ENCODE measurements around the gene ADCY9.
"Not testable (repeated sequence)": the region's sequence is repeated elsewhere in the genome, so short reads cannot be mapped to it uniquely, and the experiment has no call there.

The ADCY9 gene

DNA sequence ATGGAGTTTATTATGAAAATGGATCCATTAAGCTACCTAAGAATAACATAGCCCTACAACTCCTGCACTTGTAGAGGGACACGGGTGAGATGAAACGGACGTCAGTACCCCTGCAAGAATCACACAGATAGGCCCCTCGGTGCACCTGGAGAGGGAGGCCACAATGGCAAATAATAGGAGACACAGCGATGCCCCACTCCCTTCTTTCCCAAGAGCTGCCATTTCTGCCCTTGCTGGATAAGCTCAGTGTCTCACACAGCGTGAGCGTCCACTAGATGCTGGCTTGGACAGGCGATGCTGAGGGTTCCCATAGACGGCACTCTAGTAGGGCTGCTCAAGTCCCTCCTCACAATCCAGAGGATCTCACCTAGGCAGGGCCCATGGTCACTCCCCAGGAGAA lies 67.8 kb downstream of the ADCY9 start:
- DNase-seq (no peak), ATAC-seq (no peak)
- H3K9me3 Mint-ChIP-seq = no peaks in the 10 kb centered on the region
- peaks cover 10% of the 10 kb centered on the region for H3K27me3 Mint-ChIP-seq
- no peak overlapping the region for H3K27ac Mint-ChIP-seq
- no peak overlapping the region for H3K4me3 Mint-ChIP-seq
- peaks cover 15% of the 10 kb centered on the region for H3K4me1 Mint-ChIP-seq

GRCh38 chr16:4046221-4046620 lies 70.0 kb downstream of the ADCY9 start:
- H3K4me3 Mint-ChIP-seq = no peak overlapping the region
- no peak overlapping the region for H3K27ac Mint-ChIP-seq

GRCh38 chr16:4045561-4045960 lies 70.7 kb downstream of the ADCY9 start:
- not testable (repeated sequence) for H3K4me3 Mint-ChIP-seq, H3K4me1 Mint-ChIP-seq, H3K9me3 Mint-ChIP-seq, DNase-seq, H3K27ac Mint-ChIP-seq, ATAC-seq, H3K27me3 Mint-ChIP-seq

More at GRCh38 chr16:4046221-4046620, 70.0 kb downstream of the ADCY9 start:
- no peak for ATAC-seq
- Mint-ChIP-seq H3K27me3 (peaks cover 10% of the 10 kb centered on the region), H3K9me3 (no peaks in the 10 kb centered on the region), H3K4me1 (peaks cover 9% of the 10 kb centered on the region)
- no peak for DNase-seq

- ATAC-seq (no peak), DNase-seq (no peak)
- peaks cover 9% of the 10 kb centered on the region for H3K4me1 Mint-ChIP-seq
- H3K27ac Mint-ChIP-seq = no peak overlapping the region
- no peaks in the 10 kb centered on the region for H3K9me3 Mint-ChIP-seq
- H3K4me3 Mint-ChIP-seq = no peak overlapping the region
- H3K27me3 Mint-ChIP-seq = peaks cover 10% of the 10 kb centered on the region
Observed at GRCh38 chr16:4042581-4042980, 73.7 kb downstream of the ADCY9 start.

- DNase-seq (no peak), ATAC-seq (no peak)
- H3K27ac Mint-ChIP-seq = no peak overlapping the region
- no peaks in the 10 kb centered on the region for H3K27me3 Mint-ChIP-seq
- no peaks in the 10 kb centered on the region for H3K4me1 Mint-ChIP-seq
- no peak overlapping the region for H3K4me3 Mint-ChIP-seq
- H3K9me3 Mint-ChIP-seq = no peaks in the 10 kb centered on the region
Observed at GRCh38 chr16:4038448-4038847, 77.8 kb downstream of the ADCY9 start.

DNA sequence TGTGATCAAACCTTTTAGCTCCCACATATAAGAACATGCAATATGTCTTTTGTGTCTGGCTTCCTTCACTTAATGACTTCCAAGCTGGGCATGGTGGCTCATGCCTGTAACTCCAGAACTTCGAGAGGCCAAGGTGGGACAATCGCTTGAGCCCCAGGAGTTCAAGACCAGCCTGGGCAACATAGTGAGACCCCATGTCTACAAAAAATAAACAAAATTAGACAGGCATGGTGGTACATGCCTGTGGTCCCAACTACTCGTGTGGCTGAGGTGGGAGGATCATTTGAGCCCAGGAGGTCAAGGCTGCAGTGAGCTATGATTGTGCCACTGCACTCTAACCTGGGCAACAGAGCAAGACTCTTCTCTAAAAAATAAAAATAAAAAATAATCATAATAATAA lies 79.3 kb downstream of the ADCY9 start:
- not testable (repeated sequence) for H3K4me1 Mint-ChIP-seq, DNase-seq, ATAC-seq, H3K27me3 Mint-ChIP-seq, H3K9me3 Mint-ChIP-seq, H3K4me3 Mint-ChIP-seq, H3K27ac Mint-ChIP-seq

GRCh38 chr16:4034963-4035362 lies 81.3 kb downstream of the ADCY9 start:
- H3K4me3 Mint-ChIP-seq = no peak overlapping the region
- ATAC-seq = no peak
- H3K27me3 Mint-ChIP-seq = no peaks in the 10 kb centered on the region
- no peaks in the 10 kb centered on the region for H3K9me3 Mint-ChIP-seq
- no peak for DNase-seq
- no peak overlapping the region for H3K27ac Mint-ChIP-seq
- peaks cover 9% of the 10 kb centered on the region for H3K4me1 Mint-ChIP-seq

DNA sequence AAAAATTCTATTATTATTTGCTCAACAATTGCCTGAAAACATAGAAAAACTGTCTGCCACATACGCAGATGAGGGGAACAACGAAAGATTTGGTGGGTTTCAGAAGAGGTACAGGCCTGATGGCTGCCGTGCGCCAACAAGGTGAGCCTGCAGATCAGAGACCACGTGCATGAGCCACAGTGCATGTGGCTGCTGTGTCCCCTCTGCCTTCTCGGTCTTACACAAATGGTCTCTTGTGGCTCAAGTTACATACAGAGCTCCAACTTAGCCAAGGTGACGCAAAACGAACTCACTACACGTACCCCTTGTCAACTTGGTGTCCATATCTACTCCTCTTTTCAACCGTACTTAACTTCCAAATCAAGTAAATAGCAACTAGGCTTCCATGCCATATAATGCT lies 82.3 kb downstream of the ADCY9 start:
- DNase-seq = no peak
- Mint-ChIP-seq H3K4me1 (peaks cover 11% of the 10 kb centered on the region), H3K9me3 (no peaks in the 10 kb centered on the region), H3K4me3 (no peak overlapping the region), H3K27me3 (no peaks in the 10 kb centered on the region), H3K27ac (no peak overlapping the region)
- no peak for ATAC-seq

DNA sequence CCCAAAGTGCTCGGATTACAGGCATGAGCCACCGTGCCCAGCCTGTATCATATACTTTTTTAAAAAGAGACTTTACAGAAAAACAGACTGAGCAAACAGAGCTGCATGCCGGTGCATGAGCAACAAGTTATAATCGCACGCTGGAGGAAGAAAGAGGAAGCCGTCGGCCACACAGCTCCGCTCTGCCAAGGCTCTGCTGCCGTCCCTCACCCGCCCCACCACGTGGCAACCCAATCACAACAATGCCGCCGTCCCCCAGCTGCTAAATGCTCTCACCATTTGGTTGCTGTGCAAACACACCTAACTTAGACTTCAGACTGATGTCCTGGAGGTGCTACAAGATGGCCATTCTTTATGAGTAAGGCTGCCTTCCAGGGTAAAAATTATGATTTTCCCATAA lies 83.5 kb downstream of the ADCY9 start:
- no peaks in the 10 kb centered on the region for H3K27me3 Mint-ChIP-seq
- no peaks in the 10 kb centered on the region for H3K9me3 Mint-ChIP-seq
- DNase-seq = no peak
- H3K4me1 Mint-ChIP-seq = peaks cover 11% of the 10 kb centered on the region
- H3K4me3 Mint-ChIP-seq = no peak overlapping the region
- no peak overlapping the region for H3K27ac Mint-ChIP-seq
- no peak for ATAC-seq

GRCh38 chr16:4028144-4028543 lies 88.1 kb downstream of the ADCY9 start:
- Mint-ChIP-seq H3K27ac (no peak overlapping the region), H3K9me3 (peaks cover 0 to 6% of the 10 kb centered on the region in 2 donors), H3K4me1 (peaks cover 11% of the 10 kb centered on the region), H3K27me3 (no peaks in the 10 kb centered on the region), H3K4me3 (no peak overlapping the region)
- no peak for DNase-seq
- ATAC-seq = no peak

- peaks cover 11% of the 10 kb centered on the region for H3K4me1 Mint-ChIP-seq
- H3K27ac Mint-ChIP-seq = no peak overlapping the region
- no peak for DNase-seq
- peaks cover 0 to 6% of the 10 kb centered on the region in 2 donors for H3K9me3 Mint-ChIP-seq
- H3K27me3 Mint-ChIP-seq = no peaks in the 10 kb centered on the region
- H3K4me3 Mint-ChIP-seq = no peak overlapping the region
- ATAC-seq = no peak
Observed at GRCh38 chr16:4026854-4027253, 89.4 kb downstream of the ADCY9 start.

DNA sequence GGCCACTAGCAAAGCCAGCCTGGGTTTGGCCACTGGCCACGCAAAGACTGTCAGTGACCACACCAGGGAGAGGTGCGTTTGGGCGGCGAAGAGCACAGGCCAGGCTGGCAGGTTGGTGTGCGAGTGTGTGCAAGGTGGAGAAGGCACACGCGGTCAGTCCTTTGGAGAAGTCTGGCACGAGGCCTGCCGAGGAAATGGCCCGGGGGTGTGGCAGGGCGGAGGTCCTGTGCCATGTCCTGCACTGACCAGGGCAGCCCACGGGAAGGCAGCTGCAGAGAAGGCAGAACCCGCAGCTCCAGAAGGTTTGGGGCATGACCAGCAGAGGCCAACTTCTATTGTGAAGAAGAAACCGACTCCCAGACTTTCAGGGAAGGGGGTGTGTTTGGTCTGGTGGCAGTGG lies 90.8 kb downstream of the ADCY9 start:
- Mint-ChIP-seq H3K27me3 (no peaks in the 10 kb centered on the region), H3K9me3 (peaks cover 0 to 6% of the 10 kb centered on the region in 2 donors), H3K4me1 (peaks cover 12% of the 10 kb centered on the region), H3K27ac (no peak overlapping the region), H3K4me3 (no peak overlapping the region)
- DNase-seq = no peak
- no peak for ATAC-seq

- Mint-ChIP-seq H3K27me3 (no peaks in the 10 kb centered on the region), H3K4me3 (no peak overlapping the region), H3K4me1 (peaks cover 19% of the 10 kb centered on the region), H3K9me3 (no peaks in the 10 kb centered on the region), H3K27ac (no peak overlapping the region)
- DNase-seq (no peak), ATAC-seq (no peak)
Observed at GRCh38 chr16:4021916-4022315, 94.3 kb downstream of the ADCY9 start.

DNA sequence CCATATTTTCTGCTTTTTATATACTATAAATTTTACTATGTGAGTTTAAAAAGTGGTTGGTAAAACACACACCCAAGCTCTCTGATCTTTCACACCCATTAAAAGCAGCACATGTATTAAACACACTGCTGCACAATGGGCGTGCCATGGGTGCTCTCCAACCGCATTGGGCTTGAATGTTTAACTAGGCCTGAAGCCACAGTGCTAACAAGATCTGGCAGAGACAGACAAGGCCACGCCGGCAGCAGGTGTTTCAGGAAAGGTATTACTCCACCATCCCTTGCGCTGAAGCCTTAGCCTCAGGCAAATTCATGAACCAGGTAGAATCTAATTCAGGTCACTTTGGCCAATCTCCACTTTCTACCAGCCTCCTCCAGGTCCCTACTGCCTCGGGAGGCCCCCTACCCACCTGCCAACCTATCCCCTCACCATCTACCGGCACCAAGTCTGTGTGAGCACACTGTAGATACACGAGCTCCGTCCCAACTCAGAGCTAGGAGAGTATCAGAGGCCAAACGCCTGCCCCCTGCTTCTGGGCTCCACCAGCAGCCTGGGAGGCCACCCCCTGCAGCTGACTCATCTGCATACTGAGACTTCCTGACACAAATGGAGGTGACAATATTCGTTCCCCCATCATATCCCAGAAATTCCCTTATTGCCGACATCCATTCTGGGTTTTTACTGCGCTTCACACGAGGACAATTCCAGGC lies 95.0 kb downstream of the ADCY9 start:
- DNase-seq (no peak), ATAC-seq (no peak)
- Mint-ChIP-seq H3K4me1 (peaks cover 19% of the 10 kb centered on the region), H3K27me3 (no peaks in the 10 kb centered on the region), H3K9me3 (no peaks in the 10 kb centered on the region), H3K27ac (peak overlapping the region in 1 of 2 donors; percentile 35), H3K4me3 (no peak overlapping the region)

DNA sequence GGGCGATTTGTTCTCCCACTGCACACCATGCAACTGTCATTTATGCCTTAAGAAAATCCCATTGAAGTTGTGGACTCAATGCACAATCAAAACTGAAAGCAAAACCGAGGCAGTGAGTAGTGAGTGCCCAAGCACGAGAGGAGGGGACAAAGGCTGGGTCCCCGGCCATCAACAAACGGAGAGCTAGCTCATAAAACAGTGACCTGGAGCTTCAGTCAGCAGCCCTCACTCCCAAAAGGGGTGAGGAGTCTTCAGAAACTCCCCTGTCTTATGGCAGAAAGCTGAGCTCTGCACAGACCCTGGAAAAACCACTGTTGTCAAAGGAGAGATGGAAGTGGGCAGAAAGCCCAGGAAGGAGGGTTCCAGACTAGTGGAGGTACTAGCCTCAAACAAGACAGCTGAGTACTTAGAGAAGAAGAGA lies 96.9 kb downstream of the ADCY9 start:
- H3K4me3 Mint-ChIP-seq = peak overlapping the region in 1 of 2 donors; percentile 78
- ATAC-seq = no peak
- peak overlapping the region in 1 of 2 donors; percentile 55 for H3K27ac Mint-ChIP-seq
- H3K9me3 Mint-ChIP-seq = no peaks in the 10 kb centered on the region
- peaks cover 19% of the 10 kb centered on the region for H3K4me1 Mint-ChIP-seq
- H3K27me3 Mint-ChIP-seq = no peaks in the 10 kb centered on the region
- no peak for DNase-seq

DNA sequence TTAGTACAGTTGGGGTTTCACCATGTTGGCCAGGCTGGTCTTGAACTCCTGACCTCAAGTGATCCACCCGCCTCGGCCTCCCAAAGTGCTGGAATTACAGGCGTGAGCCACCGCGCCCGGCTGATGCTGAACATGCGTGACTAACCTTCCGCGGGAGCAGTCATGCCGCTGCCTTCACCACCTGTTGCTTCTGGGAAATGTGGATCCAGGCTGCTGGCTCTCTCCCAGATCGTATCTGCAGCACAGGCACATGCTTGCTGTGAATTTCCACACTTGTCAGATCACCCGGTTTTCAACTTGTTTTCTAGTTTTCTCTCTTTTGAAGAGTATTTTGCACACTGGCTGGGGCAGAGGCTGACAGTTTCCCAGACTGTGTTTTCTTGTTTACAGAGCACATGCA lies 97.9 kb downstream of the ADCY9 start:
- Mint-ChIP-seq H3K9me3 (no peaks in the 10 kb centered on the region), H3K27ac (no peak overlapping the region), H3K4me3 (no peak overlapping the region), H3K4me1 (peaks cover 19% of the 10 kb centered on the region), H3K27me3 (no peaks in the 10 kb centered on the region)
- no peak for ATAC-seq
- no peak for DNase-seq

DNA sequence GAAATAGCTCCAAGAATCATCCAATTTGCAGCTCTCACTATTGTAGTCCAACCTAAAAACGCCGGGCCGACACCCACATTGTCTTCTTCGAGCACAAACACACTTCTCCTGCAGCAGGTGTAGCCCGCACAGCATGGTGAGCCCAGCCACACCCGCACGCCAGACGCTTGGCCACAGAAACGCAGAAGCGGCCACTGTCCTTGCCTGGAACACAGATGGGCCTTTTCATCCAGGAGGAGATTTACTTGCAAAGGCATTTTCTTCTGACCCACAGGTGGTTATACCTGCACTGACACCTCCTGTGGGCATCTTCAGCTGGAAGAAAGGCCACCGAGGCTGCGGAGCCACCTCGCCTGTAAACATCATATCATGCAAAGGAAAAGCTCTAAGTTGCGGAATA lies 98.4 kb downstream of the ADCY9 start:
- ATAC-seq (no peak), DNase-seq (no peak)
- Mint-ChIP-seq H3K27me3 (no peaks in the 10 kb centered on the region), H3K27ac (peak overlapping the region in 1 of 2 donors; percentile 74), H3K4me3 (no peak overlapping the region), H3K9me3 (no peaks in the 10 kb centered on the region), H3K4me1 (peaks cover 19% of the 10 kb centered on the region)
